WTC11 (cell line): Measurements from ENCODE around the gene CDCA7. TPM values are rescaled to one million over a fixed set of nuclear protein-coding genes. Genes with fewer than 3 reads are reported as not detected.

Source experiments
- ATAC-seq: fragments of 200-7000 bp; cut with Tn5 transposase; 2 replicates; pipeline ENCODE4 v1.10.0; 2021; ENCODE audit warnings: mild to moderate bottlenecking, moderate library complexity
- Bru-seq: library from RNA; stranded (reverse); fragments of 400-500 nt; gene quantifications from one replicate; lab custom pipeline; 2021; lab: Mats Ljungman, UMichigan
- CTCF ChIA-PET: fragments of 300-600 bp; sonication (Branson Sonifier 250); formaldehyde crosslinking; loops from one replicate; lab custom pipeline; 2021; ENCODE audit warnings: antibody characterized with exemption; lab: Charles Lee
- POLR2A ChIA-PET: fragments of 350-600 bp; sonication (Branson Sonifier 250); formaldehyde crosslinking; loops from one replicate; lab custom pipeline; 2021; ENCODE audit warnings: antibody characterized with exemption; lab: Charles Lee
- DNase-seq: peaks from one replicate; pipeline ENCODE4 v3.0.0; 2021; ENCODE audit warnings: low spot score
- H3K27ac Mint-ChIP-seq: 2 replicates; pipeline ENCODE4 v1.8.0; 2021; ENCODE audit warnings: mixed read lengths
- H3K27me3 Mint-ChIP-seq: 2 replicates; pipeline ENCODE4 v1.8.0; 2021; ENCODE audit warnings: low read depth, mild to moderate bottlenecking, moderate library complexity, mixed read lengths
- H3K36me3 Mint-ChIP-seq: 2 replicates; pipeline ENCODE4 v1.8.0; 2021; ENCODE audit warnings: mixed read lengths
- H3K4me1 Mint-ChIP-seq: 2 replicates; pipeline ENCODE4 v1.8.0; 2022; ENCODE audit warnings: mixed read lengths
- H3K4me3 Mint-ChIP-seq: 2 replicates; pipeline ENCODE4 v1.8.0; 2021; ENCODE audit warnings: mild to moderate bottlenecking, moderate library complexity, mixed read lengths
- H3K9me3 Mint-ChIP-seq: 2 replicates; pipeline ENCODE4 v1.8.0; 2021; ENCODE audit warnings: mixed read lengths
- CBFB ChIP-seq: sonication (generic); formaldehyde crosslinking; IDR thresholded peaks from 2 replicates; pipeline ENCODE4 v1.8.1; 2022; ENCODE audit warnings: mild to moderate bottlenecking, low read depth, missing genetic modification reagents
- ELF4 ChIP-seq: sonication (generic); formaldehyde crosslinking; IDR thresholded peaks from 2 replicates; pipeline ENCODE4 v1.8.1; 2022; ENCODE audit warnings: low read depth, mild to moderate bottlenecking, moderate library complexity, missing genetic modification reagents
- IRF2 ChIP-seq: sonication (generic); formaldehyde crosslinking; IDR thresholded peaks from 2 replicates; pipeline ENCODE4 v1.8.0; 2022; ENCODE audit warnings: low read depth, missing genetic modification reagents, borderline replicate concordance
- NFE2L1 ChIP-seq: sonication (generic); formaldehyde crosslinking; IDR thresholded peaks from 2 replicates; pipeline ENCODE4 v1.8.1; 2023; ENCODE audit warnings: missing genetic modification reagents
- NFYB ChIP-seq: sonication (generic); formaldehyde crosslinking; conservative IDR thresholded peaks from 2 replicates; pipeline ENCODE4 v1.8.0; 2022; ENCODE audit warnings: low read depth, missing genetic modification reagents
- NR1H2 ChIP-seq: sonication (generic); formaldehyde crosslinking; IDR thresholded peaks from 2 replicates; pipeline ENCODE4 v1.9.0; 2021; ENCODE audit warnings: mild to moderate bottlenecking, moderate library complexity, missing genetic modification reagents
- SMAD3 ChIP-seq: sonication (generic); formaldehyde crosslinking; IDR thresholded peaks from 2 replicates; pipeline ENCODE4 v1.8.0; 2022; ENCODE audit warnings: missing genetic modification reagents, mild to moderate bottlenecking, borderline replicate concordance
- ZBTB21 ChIP-seq: sonication (generic); formaldehyde crosslinking; IDR thresholded peaks from 2 replicates; pipeline ENCODE4 v1.8.1; 2023; ENCODE audit warnings: mild to moderate bottlenecking, missing genetic modification reagents, borderline replicate concordance
- ZNF138 ChIP-seq: sonication (generic); formaldehyde crosslinking; conservative IDR thresholded peaks from 2 replicates; pipeline ENCODE4 v1.8.1; 2022; ENCODE audit warnings: mild to moderate bottlenecking, moderate library complexity, missing genetic modification reagents
- ZNF232 ChIP-seq: sonication (generic); formaldehyde crosslinking; IDR thresholded peaks from 2 replicates; pipeline ENCODE4 v1.8.0; 2022; ENCODE audit warnings: mild to moderate bottlenecking, missing genetic modification reagents
- long read RNA-seq, 3 experiments: library from RNA in 1 of 3; library from capped mRNA in 1 of 3; library from polyadenylated mRNA in 1 of 3; unstranded in 2 of 3; stranded (forward) in 1 of 3; transcript quantifications; one replicate each; pipeline ENCODE4 v2.0.0, GENCODE V29; 2021
- total RNA-seq: library from RNA; stranded (reverse); gene quantifications from 3 replicates; pipeline ENCODE4 v1.2.3, GENCODE V29; 2021
- TF ChIP-seq, protein P1 (sequence below): sonication (generic); formaldehyde crosslinking; IDR thresholded peaks from 2 replicates; pipeline ENCODE4 v1.8.0; 2022; ENCODE audit warnings: mild to moderate bottlenecking, missing genetic modification reagents
- TF ChIP-seq, protein P2 (sequence below): sonication (generic); formaldehyde crosslinking; IDR thresholded peaks from 2 replicates; pipeline ENCODE4 v1.8.1; 2023; ENCODE audit warnings: mild to moderate bottlenecking, missing genetic modification reagents, moderate library complexity
- TF ChIP-seq, protein P3 (sequence below): sonication (generic); formaldehyde crosslinking; IDR thresholded peaks from 2 replicates; pipeline ENCODE4 v1.8.1; 2022; ENCODE audit warnings: missing genetic modification reagents, borderline replicate concordance
- TF ChIP-seq, protein P4 (sequence below): sonication (generic); formaldehyde crosslinking; IDR thresholded peaks from 2 replicates; pipeline ENCODE4 v1.8.1; 2023; ENCODE audit warnings: mild to moderate bottlenecking, moderate library complexity, missing genetic modification reagents
- TF ChIP-seq, protein P5 (sequence below): fragments of 250-450 bp; sonication (Bioruptor Pico); IDR thresholded peaks from 2 replicates; pipeline ENCODE4 v1.9.0; 2021; ENCODE audit warnings: mild to moderate bottlenecking, borderline replicate concordance
- TF ChIP-seq, protein P6 (sequence below): sonication (generic); formaldehyde crosslinking; IDR thresholded peaks from 2 replicates; pipeline ENCODE4 v1.8.0; 2023; ENCODE audit warnings: mild to moderate bottlenecking, missing genetic modification reagents
- TF ChIP-seq, protein P7 (sequence below): sonication (generic); formaldehyde crosslinking; IDR thresholded peaks from 2 replicates; pipeline ENCODE4 v1.8.0; 2022; ENCODE audit warnings: missing genetic modification reagents

The CDCA7 gene
- total RNA-seq (64.2 to 79.7 TPM (median 66.6 TPM) in 3 replicates), Bru-seq, nascent RNA (percentile 96 among the genes with signal in this experiment)
- long read RNA-seq, experiment 1, transcript CDCA7-202 (9 exons, 2,500 nt): major isoform, 220 of 509 reads
- long read RNA-seq, experiment 1, transcript CDCA7-208 (8 exons, 2,943 nt): minor isoform, 19 of 509 reads
- long read RNA-seq, experiment 1, transcript CDCA7-201 (10 exons, 2,789 nt): minor isoform, 127 of 509 reads
- long read RNA-seq, experiment 1, partial matches to known transcripts: 33 of 509 reads
- long read RNA-seq, experiment 1, other reads (novel, unspliced or antisense): 107 of 509 reads
- long read RNA-seq, experiment 2, transcript CDCA7-201 (10 exons, 2,789 nt): minor isoform, 14 of 110 reads
- long read RNA-seq, experiment 2, transcript CDCA7-202 (9 exons, 2,500 nt): major isoform, 41 of 110 reads
- long read RNA-seq, experiment 2, partial matches to known transcripts: 20 of 110 reads
- long read RNA-seq, experiment 2, other reads (novel, unspliced or antisense): 34 of 110 reads
- long read RNA-seq, experiment 3, transcript CDCA7-201 (10 exons, 2,789 nt): minor isoform, 33 of 153 reads
- long read RNA-seq, experiment 3, transcript CDCA7-202 (9 exons, 2,500 nt): major isoform, 44 of 153 reads
- long read RNA-seq, experiment 3, partial matches to known transcripts: 45 of 153 reads
- long read RNA-seq, experiment 3, other reads (novel, unspliced or antisense): 27 of 153 reads

DNA sequence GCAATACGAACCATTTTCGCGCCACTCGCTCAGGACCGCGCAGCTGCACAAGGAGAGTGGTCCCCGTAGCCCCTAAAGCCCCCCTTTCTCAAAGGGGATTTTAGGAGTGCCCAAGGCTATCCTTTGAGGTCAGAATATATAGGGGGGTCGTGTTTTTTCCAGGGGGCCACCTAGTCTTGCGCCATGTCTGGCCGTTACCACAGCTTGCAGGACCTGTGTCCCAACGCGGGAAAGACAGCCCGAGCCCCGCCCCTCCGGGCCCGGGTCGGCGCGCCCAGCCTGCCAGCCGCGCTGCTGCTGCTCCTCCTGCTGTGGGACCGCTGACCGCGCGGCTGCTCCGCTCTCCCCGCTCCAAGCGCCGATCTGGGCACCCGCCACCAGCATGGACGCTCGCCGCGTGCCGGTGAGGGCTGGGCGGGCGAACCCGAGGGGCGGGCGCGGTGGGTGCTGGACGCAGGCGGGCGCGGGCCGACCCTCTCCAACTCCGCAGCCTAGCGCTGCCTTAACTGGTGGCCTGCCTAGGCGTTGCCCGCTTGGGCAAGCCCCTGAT, at the start of gene CDCA7:
CDCA7 (plus strand) TSS at position 291 of the 550 bp plus-strand sequence; CDS start at position 383, 92 bp downstream.
- ChIA-PET CTCF (interaction anchor here (1.0 to 2.1 kb wide), 3 partner anchors 264 to 327 kb away, joined by 3 to 4 read pairs (median 3); no protein-coding TSS in a partner anchor), POLR2A (no interaction called here)
- Mint-ChIP-seq H3K27ac (peak within 1 kb of the TSS; percentile 98), H3K36me3 (peaks cover 17% of the 10 kb centered on the region), H3K4me3 (peak within 1 kb of the TSS; percentile 90), H3K27me3 (no peaks in the 10 kb centered on the region), H3K4me1 (peaks cover 45% of the 10 kb centered on the region), H3K9me3 (peaks cover 21% of the 10 kb centered on the region)
- DNase-seq (peak; percentile 81), ATAC-seq (peak; percentile 72)
- TF ChIP-seq CBFB (0 out of 2 replicates have a peak, but pooled peaks have one; percentile 77), ZNF138 (CRISPR knock-in tag) (no peak; the same call in 1 of the 2 replicates), NFE2L1 (CRISPR knock-in tag) (peak; percentile 95), ZBTB21 (CRISPR knock-in tag) (peak; percentile 87), NR1H2 (CRISPR knock-in tag) (0 out of 2 replicates have a peak, but pooled peaks have one; percentile 53), ELF4 (CRISPR knock-in tag) (peak; percentile 81; the same call in 1 of the 2 replicates), SMAD3 (CRISPR knock-in tag) (peak; percentile 93), IRF2 (0 out of 2 replicates have a peak, but pooled peaks have one; percentile 1), NFYB (CRISPR knock-in tag) (peak; percentile 45; the same call in 1 of the 2 replicates), ZNF232 (CRISPR knock-in tag) (peak; percentile 96)
- TF ChIP-seq, protein P1, sequence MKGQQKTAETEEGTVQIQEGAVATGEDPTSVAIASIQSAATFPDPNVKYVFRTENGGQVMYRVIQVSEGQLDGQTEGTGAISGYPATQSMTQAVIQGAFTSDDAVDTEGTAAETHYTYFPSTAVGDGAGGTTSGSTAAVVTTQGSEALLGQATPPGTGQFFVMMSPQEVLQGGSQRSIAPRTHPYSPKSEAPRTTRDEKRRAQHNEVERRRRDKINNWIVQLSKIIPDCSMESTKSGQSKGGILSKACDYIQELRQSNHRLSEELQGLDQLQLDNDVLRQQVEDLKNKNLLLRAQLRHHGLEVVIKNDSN (CRISPR knock-in tag): peak; percentile 81
- TF ChIP-seq, protein P2, sequence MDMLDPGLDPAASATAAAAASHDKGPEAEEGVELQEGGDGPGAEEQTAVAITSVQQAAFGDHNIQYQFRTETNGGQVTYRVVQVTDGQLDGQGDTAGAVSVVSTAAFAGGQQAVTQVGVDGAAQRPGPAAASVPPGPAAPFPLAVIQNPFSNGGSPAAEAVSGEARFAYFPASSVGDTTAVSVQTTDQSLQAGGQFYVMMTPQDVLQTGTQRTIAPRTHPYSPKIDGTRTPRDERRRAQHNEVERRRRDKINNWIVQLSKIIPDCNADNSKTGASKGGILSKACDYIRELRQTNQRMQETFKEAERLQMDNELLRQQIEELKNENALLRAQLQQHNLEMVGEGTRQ (CRISPR knock-in tag): peak; percentile 28
- TF ChIP-seq, protein P3, sequence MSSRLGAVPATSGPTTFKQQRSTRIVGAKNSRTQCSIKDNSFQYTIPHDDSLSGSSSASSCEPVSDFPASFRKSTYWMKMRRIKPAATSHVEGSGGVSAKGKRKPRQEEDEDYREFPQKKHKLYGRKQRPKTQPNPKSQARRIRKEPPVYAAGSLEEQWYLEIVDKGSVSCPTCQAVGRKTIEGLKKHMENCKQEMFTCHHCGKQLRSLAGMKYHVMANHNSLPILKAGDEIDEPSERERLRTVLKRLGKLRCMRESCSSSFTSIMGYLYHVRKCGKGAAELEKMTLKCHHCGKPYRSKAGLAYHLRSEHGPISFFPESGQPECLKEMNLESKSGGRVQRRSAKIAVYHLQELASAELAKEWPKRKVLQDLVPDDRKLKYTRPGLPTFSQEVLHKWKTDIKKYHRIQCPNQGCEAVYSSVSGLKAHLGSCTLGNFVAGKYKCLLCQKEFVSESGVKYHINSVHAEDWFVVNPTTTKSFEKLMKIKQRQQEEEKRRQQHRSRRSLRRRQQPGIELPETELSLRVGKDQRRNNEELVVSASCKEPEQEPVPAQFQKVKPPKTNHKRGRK: 0 out of 2 replicates have a peak, but pooled peaks have one; percentile 26
- TF ChIP-seq, protein P4, sequence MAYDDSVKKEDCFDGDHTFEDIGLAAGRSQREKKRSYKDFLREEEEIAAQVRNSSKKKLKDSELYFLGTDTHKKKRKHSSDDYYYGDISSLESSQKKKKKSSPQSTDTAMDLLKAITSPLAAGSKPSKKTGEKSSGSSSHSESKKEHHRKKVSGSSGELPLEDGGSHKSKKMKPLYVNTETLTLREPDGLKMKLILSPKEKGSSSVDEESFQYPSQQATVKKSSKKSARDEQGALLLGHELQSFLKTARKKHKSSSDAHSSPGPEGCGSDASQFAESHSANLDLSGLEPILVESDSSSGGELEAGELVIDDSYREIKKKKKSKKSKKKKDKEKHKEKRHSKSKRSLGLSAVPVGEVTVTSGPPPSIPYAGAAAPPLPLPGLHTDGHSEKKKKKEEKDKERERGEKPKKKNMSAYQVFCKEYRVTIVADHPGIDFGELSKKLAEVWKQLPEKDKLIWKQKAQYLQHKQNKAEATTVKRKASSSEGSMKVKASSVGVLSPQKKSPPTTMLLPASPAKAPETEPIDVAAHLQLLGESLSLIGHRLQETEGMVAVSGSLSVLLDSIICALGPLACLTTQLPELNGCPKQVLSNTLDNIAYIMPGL (CRISPR knock-in tag): peak; percentile 85
- TF ChIP-seq, protein P5, sequence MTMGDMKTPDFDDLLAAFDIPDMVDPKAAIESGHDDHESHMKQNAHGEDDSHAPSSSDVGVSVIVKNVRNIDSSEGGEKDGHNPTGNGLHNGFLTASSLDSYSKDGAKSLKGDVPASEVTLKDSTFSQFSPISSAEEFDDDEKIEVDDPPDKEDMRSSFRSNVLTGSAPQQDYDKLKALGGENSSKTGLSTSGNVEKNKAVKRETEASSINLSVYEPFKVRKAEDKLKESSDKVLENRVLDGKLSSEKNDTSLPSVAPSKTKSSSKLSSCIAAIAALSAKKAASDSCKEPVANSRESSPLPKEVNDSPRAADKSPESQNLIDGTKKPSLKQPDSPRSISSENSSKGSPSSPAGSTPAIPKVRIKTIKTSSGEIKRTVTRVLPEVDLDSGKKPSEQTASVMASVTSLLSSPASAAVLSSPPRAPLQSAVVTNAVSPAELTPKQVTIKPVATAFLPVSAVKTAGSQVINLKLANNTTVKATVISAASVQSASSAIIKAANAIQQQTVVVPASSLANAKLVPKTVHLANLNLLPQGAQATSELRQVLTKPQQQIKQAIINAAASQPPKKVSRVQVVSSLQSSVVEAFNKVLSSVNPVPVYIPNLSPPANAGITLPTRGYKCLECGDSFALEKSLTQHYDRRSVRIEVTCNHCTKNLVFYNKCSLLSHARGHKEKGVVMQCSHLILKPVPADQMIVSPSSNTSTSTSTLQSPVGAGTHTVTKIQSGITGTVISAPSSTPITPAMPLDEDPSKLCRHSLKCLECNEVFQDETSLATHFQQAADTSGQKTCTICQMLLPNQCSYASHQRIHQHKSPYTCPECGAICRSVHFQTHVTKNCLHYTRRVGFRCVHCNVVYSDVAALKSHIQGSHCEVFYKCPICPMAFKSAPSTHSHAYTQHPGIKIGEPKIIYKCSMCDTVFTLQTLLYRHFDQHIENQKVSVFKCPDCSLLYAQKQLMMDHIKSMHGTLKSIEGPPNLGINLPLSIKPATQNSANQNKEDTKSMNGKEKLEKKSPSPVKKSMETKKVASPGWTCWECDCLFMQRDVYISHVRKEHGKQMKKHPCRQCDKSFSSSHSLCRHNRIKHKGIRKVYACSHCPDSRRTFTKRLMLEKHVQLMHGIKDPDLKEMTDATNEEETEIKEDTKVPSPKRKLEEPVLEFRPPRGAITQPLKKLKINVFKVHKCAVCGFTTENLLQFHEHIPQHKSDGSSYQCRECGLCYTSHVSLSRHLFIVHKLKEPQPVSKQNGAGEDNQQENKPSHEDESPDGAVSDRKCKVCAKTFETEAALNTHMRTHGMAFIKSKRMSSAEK: no peak
- TF ChIP-seq, protein P6, sequence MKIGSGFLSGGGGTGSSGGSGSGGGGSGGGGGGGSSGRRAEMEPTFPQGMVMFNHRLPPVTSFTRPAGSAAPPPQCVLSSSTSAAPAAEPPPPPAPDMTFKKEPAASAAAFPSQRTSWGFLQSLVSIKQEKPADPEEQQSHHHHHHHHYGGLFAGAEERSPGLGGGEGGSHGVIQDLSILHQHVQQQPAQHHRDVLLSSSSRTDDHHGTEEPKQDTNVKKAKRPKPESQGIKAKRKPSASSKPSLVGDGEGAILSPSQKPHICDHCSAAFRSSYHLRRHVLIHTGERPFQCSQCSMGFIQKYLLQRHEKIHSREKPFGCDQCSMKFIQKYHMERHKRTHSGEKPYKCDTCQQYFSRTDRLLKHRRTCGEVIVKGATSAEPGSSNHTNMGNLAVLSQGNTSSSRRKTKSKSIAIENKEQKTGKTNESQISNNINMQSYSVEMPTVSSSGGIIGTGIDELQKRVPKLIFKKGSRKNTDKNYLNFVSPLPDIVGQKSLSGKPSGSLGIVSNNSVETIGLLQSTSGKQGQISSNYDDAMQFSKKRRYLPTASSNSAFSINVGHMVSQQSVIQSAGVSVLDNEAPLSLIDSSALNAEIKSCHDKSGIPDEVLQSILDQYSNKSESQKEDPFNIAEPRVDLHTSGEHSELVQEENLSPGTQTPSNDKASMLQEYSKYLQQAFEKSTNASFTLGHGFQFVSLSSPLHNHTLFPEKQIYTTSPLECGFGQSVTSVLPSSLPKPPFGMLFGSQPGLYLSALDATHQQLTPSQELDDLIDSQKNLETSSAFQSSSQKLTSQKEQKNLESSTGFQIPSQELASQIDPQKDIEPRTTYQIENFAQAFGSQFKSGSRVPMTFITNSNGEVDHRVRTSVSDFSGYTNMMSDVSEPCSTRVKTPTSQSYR: peak; percentile 78
- TF ChIP-seq, protein P7, sequence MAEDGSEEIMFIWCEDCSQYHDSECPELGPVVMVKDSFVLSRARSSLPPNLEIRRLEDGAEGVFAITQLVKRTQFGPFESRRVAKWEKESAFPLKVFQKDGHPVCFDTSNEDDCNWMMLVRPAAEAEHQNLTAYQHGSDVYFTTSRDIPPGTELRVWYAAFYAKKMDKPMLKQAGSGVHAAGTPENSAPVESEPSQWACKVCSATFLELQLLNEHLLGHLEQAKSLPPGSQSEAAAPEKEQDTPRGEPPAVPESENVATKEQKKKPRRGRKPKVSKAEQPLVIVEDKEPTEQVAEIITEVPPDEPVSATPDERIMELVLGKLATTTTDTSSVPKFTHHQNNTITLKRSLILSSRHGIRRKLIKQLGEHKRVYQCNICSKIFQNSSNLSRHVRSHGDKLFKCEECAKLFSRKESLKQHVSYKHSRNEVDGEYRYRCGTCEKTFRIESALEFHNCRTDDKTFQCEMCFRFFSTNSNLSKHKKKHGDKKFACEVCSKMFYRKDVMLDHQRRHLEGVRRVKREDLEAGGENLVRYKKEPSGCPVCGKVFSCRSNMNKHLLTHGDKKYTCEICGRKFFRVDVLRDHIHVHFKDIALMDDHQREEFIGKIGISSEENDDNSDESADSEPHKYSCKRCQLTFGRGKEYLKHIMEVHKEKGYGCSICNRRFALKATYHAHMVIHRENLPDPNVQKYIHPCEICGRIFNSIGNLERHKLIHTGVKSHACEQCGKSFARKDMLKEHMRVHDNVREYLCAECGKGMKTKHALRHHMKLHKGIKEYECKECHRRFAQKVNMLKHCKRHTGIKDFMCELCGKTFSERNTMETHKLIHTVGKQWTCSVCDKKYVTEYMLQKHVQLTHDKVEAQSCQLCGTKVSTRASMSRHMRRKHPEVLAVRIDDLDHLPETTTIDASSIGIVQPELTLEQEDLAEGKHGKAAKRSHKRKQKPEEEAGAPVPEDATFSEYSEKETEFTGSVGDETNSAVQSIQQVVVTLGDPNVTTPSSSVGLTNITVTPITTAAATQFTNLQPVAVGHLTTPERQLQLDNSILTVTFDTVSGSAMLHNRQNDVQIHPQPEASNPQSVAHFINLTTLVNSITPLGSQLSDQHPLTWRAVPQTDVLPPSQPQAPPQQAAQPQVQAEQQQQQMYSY: peak; percentile 31; the same call in 1 of the 2 replicates
